AG04450 (cell line): ENCODE results near the gene RGL1. TPM values are rescaled to one million over a fixed set of nuclear protein-coding genes. Genes with fewer than 3 reads are reported as not detected.

Source experiments
- CTCF ChIA-PET: fragments of 300-600, 350-600 bp; formaldehyde crosslinking; extraction: SDS; loops from one replicate; lab custom pipeline; 2022; ENCODE audit warnings: antibody characterized with exemption, inconsistent platforms; lab: Charles Lee
- POLR2A ChIA-PET: fragments of 350-600 bp; formaldehyde crosslinking; extraction: SDS; loops from one replicate; lab custom pipeline; 2021; ENCODE audit warnings: antibody characterized with exemption, inconsistent platforms; lab: Yijun Ruan, JAX
- DNase-seq: peaks from one replicate; pipeline ENCODE4 v3.0.0-alpha.2; 2011; ENCODE audit warnings: low read depth, low spot score
- H3K27ac ChIP-seq: one replicate; pipeline ENCODE4 v1.5.1; 2012; ENCODE audit warnings: low read depth, low read length, control low read depth
- H3K27me3 ChIP-seq: one replicate; pipeline ENCODE4 v1.6.0; 2012; ENCODE audit warnings: low read length; ENCODE audit not compliant: control insufficient read depth, insufficient read depth
- H3K4me3 ChIP-seq: 2 replicates; pipeline ENCODE4 v1.5.1; 2011; ENCODE audit warnings: mild to moderate bottlenecking, low read depth, low read length, control low read depth
- H3K9me3 ChIP-seq: 2 replicates; pipeline ENCODE4 v1.5.1; 2012; ENCODE audit warnings: low read length; ENCODE audit not compliant: control insufficient read depth, insufficient read depth
- CTCF ChIP-seq: IDR thresholded peaks from 2 replicates; pipeline ENCODE4 v1.5.1; 2011; ENCODE audit warnings: low read depth, low read length, control low read depth, inconsistent platforms
- polyA plus RNA-seq: library from polyadenylated mRNA; depleted of rRNA; stranded (reverse); fragments of >200 nt; gene quantifications from 2 replicates; pipeline ENCODE4 v1.2.3, GENCODE V29; 2011

The RGL1 gene
- polyA plus RNA-seq, 1 experiment: 11.1 TPM

GRCh38 chr1:183806675-183807074 lies 1.8 kb downstream of the RGL1 start:
- no peak for DNase-seq
- CTCF ChIA-PET: interaction anchor here (1.0 to 2.0 kb wide), 3 partner anchors 8 to 121 kb away, joined by 3 to 7 read pairs (median 3); no protein-coding TSS in a partner anchor
- Histone ChIP-seq H3K4me3 (peak overlapping the region; percentile 60; the same call in 1 of the 2 replicates), H3K27me3 (no peaks in the 10 kb centered on the region), H3K9me3 (peaks cover 1% of the 10 kb centered on the region; the same call in 1 of the 2 replicates), H3K27ac (no peak overlapping the region)
- no peak for TF ChIP-seq CTCF
- POLR2A ChIA-PET: interaction anchor here (0.8 kb wide), 1 partner anchor 109 kb away, joined by 3 read pairs; no protein-coding TSS in a partner anchor

GRCh38 chr1:183807549-183808168 lies 2.7 kb downstream of the RGL1 start:
- POLR2A ChIA-PET: no interaction called here
- CTCF ChIA-PET: interaction anchor here (0.7 to 0.8 kb wide), 2 partner anchors 20 to 152 kb away, joined by 3 to 4 read pairs; no protein-coding TSS in a partner anchor
- H3K27me3 ChIP-seq: no peaks in the 10 kb centered on the region
- DNase-seq: no peak
- no peak overlapping the region for H3K4me3 ChIP-seq
- no peak for TF ChIP-seq CTCF
- no peak overlapping the region for H3K27ac ChIP-seq
- H3K9me3 ChIP-seq: no peaks in the 10 kb centered on the region

- no peaks in the 10 kb centered on the region for H3K27me3 ChIP-seq
- ChIA-PET CTCF (no interaction called here), POLR2A (no interaction called here)
- H3K4me3 ChIP-seq: no peak overlapping the region
- no peaks in the 10 kb centered on the region for H3K9me3 ChIP-seq
- DNase-seq: no peak
- H3K27ac ChIP-seq: no peak overlapping the region
- TF ChIP-seq CTCF: no peak
Observed at GRCh38 chr1:183808296-183809027, 3.5 kb downstream of the RGL1 start.

GRCh38 chr1:183810121-183810520 lies 5.2 kb downstream of the RGL1 start:
- no peak for DNase-seq
- Histone ChIP-seq H3K4me3 (no peak overlapping the region), H3K9me3 (no peaks in the 10 kb centered on the region), H3K27ac (no peak overlapping the region), H3K27me3 (no peaks in the 10 kb centered on the region)
- ChIA-PET CTCF (no interaction called here), POLR2A (no interaction called here)
- no peak for TF ChIP-seq CTCF
